Measurements from ENCODE around the gene SERGEF. TPM values are rescaled to one million over a fixed set of nuclear protein-coding genes. Genes with fewer than 3 reads are reported as not detected.
A peak's percentile ranks its signal among the peaks of the same experiment; 100 is the strongest.

Gene SERGEF
- total and polyA plus RNA-seq, 4 donors, result 20.2 to 85.0 (median 26.9) TPM

DNA sequence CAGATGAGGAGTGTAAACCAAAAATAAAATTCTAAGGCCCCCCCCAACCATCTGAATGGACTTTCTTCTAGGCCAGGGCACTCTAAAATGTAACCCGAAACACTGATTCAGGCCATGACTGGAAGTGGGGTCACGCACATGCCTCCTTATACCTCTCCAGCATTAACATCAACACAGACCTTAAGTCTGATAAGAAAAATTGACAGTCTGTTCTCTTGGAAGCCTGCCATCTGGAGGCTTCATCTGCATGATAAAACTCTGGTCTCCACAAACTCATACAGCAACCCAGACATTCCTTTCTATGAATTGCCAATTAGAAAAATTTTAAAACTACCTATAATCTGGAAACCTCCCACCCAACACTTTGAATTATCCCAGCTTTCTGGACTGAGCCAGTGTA is 3.9 kb upstream of the SERGEF start:
- WGBS, 2 donors, result 85 to 92% methylated on average over 2 of the region's 2 CpGs
- ATAC-seq (ENCODE audit: insufficient read depth, low FRiP score) (no peak), DNase-seq (no peak)
- no peak for TF ChIP-seq CTCF (IDR thresholded peaks at IDR 0.05; ENCODE audit: control extremely low read depth, extremely low read depth)
- H3K9ac ChIP-seq (ENCODE audit: insufficient read depth in 1 of 2, low read length in 2 of 2), result no peak overlapping the region
- peaks cover 2 to 11% (median 5%) of the 10 kb centered on the region in 5 donors for H3K4me1 ChIP-seq (ENCODE audit: control insufficient read depth in 5 of 5, insufficient read depth in 5 of 5, low read length in 5 of 5)
- no peak overlapping the region for H3K27ac ChIP-seq (ENCODE audit: low read depth in 1 of 2, low read length in 1 of 2)
- H3K9me3 ChIP-seq (ENCODE audit: control insufficient read depth in 4 of 4, insufficient read depth in 3 of 4, low read length in 3 of 4), result no peaks in the 10 kb centered on the region
- H3K27me3 ChIP-seq (ENCODE audit: control insufficient read depth in 3 of 3, insufficient read depth in 3 of 3, low read length in 2 of 3), result peaks cover 0 to 5% (median 4%) of the 10 kb centered on the region in 3 donors
- no peak overlapping the region for H3K4me3 ChIP-seq
- no peaks in the 10 kb centered on the region for H3K36me3 ChIP-seq (ENCODE audit: control insufficient read depth in 4 of 4, insufficient read depth in 4 of 4, low read length in 4 of 4)

DNA sequence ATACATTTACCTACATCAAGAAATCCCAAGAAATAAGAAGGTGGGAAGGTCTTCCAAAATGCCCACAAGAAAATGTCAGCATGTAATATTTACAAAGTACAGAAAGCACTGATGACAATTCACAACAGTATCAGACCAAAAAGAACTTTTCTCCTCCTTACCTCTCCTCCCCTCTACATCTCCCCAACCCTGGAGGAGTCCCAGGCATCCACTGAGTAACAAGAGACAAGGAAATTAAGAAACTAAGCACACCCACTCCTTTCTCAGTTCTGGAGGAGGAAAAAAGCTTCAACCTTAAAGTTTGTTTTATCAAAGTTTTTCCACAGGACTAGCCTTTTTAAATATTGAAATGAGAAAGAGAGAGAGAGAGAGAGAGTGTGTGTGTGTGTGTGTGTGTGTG is 2.0 kb upstream of the SERGEF start:
- ATAC-seq (ENCODE audit: insufficient read depth, low FRiP score), result no peak
- H3K27ac ChIP-seq (ENCODE audit: low read depth in 1 of 2, low read length in 1 of 2), result no peak overlapping the region
- H3K27me3 ChIP-seq (ENCODE audit: control insufficient read depth in 3 of 3, insufficient read depth in 3 of 3, low read length in 2 of 3), result peaks cover 0 to 5% (median 4%) of the 10 kb centered on the region in 3 donors
- no peak overlapping the region for H3K4me3 ChIP-seq
- H3K4me1 ChIP-seq (ENCODE audit: control insufficient read depth in 5 of 5, insufficient read depth in 5 of 5, low read length in 5 of 5), result peaks cover 2 to 11% (median 5%) of the 10 kb centered on the region in 5 donors
- no peak for TF ChIP-seq CTCF (IDR thresholded peaks at IDR 0.05; ENCODE audit: control extremely low read depth, extremely low read depth)
- DNase-seq, result no peak
- H3K9ac ChIP-seq (ENCODE audit: insufficient read depth in 1 of 2, low read length in 2 of 2), result no peak overlapping the region
- no peaks in the 10 kb centered on the region for H3K36me3 ChIP-seq (ENCODE audit: control insufficient read depth in 4 of 4, insufficient read depth in 4 of 4, low read length in 4 of 4)
- no peaks in the 10 kb centered on the region for H3K9me3 ChIP-seq (ENCODE audit: control insufficient read depth in 4 of 4, insufficient read depth in 3 of 4, low read length in 3 of 4)

- peak overlapping the region in 1 of 2 donors; percentile 24 for H3K9ac ChIP-seq (ENCODE audit: insufficient read depth in 1 of 2, low read length in 2 of 2)
- DNase-seq (peak in 2 of 3 donors; percentile 13 to 17), ATAC-seq (ENCODE audit: insufficient read depth, low FRiP score) (no peak)
- H3K4me1 ChIP-seq (ENCODE audit: control insufficient read depth in 5 of 5, insufficient read depth in 5 of 5, low read length in 5 of 5), result peaks cover 2 to 11% (median 5%) of the 10 kb centered on the region in 5 donors
- H3K36me3 ChIP-seq (ENCODE audit: control insufficient read depth in 4 of 4, insufficient read depth in 4 of 4, low read length in 4 of 4), result no peaks in the 10 kb centered on the region
- peak overlapping the region; percentile 72 for H3K4me3 ChIP-seq
- no peaks in the 10 kb centered on the region for H3K9me3 ChIP-seq (ENCODE audit: control insufficient read depth in 4 of 4, insufficient read depth in 3 of 4, low read length in 3 of 4)
- peaks cover 0 to 5% (median 4%) of the 10 kb centered on the region in 3 donors for H3K27me3 ChIP-seq (ENCODE audit: control insufficient read depth in 3 of 3, insufficient read depth in 3 of 3, low read length in 2 of 3)
- TF ChIP-seq CTCF (IDR thresholded peaks at IDR 0.05; ENCODE audit: control extremely low read depth, extremely low read depth), result no peak
- peak overlapping the region in 1 of 2 donors; percentile 91 for H3K27ac ChIP-seq (ENCODE audit: low read depth in 1 of 2, low read length in 1 of 2)
- WGBS, 2 donors, result 17 to 18% methylated on average over 11 of the region's 11 CpGs
Measured at GRCh38 chr11:18013790-18014507, 1.1 kb upstream of the SERGEF start.

Data from lung (tissue), 12 donors.